ENCODE results near the gene PLEKHO2. TPM values are rescaled to one million over a fixed set of nuclear protein-coding genes. Genes with fewer than 3 reads are reported as not detected.

The PLEKHO2 gene
- total and polyA plus RNA-seq, 2 of the 13 experiments (the other 11 are each of a cell fraction or from before 2014, with no cell fraction given): 3.8 to 4.8 TPM

- no peak for TF ChIP-seq ZNF776 (CRISPR knock-in tag; IDR thresholded peaks at IDR 0.05)
- peak; percentile 15; the same call in 1 of the 2 replicates for TF ChIP-seq TGIF2 (CRISPR knock-in tag; IDR thresholded peaks at IDR 0.05)
- 0 out of 2 replicates have a peak, but pooled peaks have one; percentile 51 for TF ChIP-seq ZNF790 (CRISPR knock-in tag; IDR thresholded peaks at IDR 0.05; ENCODE audit: borderline replicate concordance)
- TF ChIP-seq ZNF549 (CRISPR knock-in tag; IDR thresholded peaks at IDR 0.05): no peak
- no peak for TF ChIP-seq KAT7 (CRISPR knock-in tag; IDR thresholded peaks at IDR 0.05; ENCODE audit: borderline replicate concordance)
- TF ChIP-seq GLMP (CRISPR knock-in tag; IDR thresholded peaks at IDR 0.05; ENCODE audit: borderline replicate concordance): no peak
- TF ChIP-seq ZNF782 (CRISPR knock-in tag; IDR thresholded peaks at IDR 0.05; ENCODE audit: borderline replicate concordance): no peak
- TF ChIP-seq ZIK1 (CRISPR knock-in tag; IDR thresholded peaks at IDR 0.05; ENCODE audit: borderline replicate concordance, low read depth): 0 out of 2 replicates have a peak, but pooled peaks have one; percentile 44
- TF ChIP-seq ZNF704 (CRISPR knock-in tag; IDR thresholded peaks at IDR 0.05; ENCODE audit: borderline replicate concordance): no peak
- 0 out of 2 replicates have a peak, but pooled peaks have one; percentile 63 for TF ChIP-seq ZNF75D (CRISPR knock-in tag; IDR thresholded peaks at IDR 0.05; ENCODE audit: borderline replicate concordance)
- no peak for TF ChIP-seq MAFF (IDR thresholded peaks at IDR 0.05; ENCODE audit: low read depth, low read length)
- no peak for TF ChIP-seq GABPA (IDR thresholded peaks at IDR 0.05; ENCODE audit: low read depth, low read length)
- TF ChIP-seq GABPA (CRISPR knock-in tag; IDR thresholded peaks at IDR 0.05; ENCODE audit: low read depth): 0 out of 2 replicates have a peak, but pooled peaks have one; percentile 29
- TF ChIP-seq SIX1 (CRISPR knock-in tag; IDR thresholded peaks at IDR 0.05; ENCODE audit: borderline replicate concordance): no peak
- TF ChIP-seq KDM5B (CRISPR knock-in tag; IDR thresholded peaks at IDR 0.05; ENCODE audit: borderline replicate concordance): peak; percentile 50; the same call in 1 of the 2 replicates
- 0 out of 2 replicates have a peak, but pooled peaks have one; percentile 3 for TF ChIP-seq ZNF232 (CRISPR knock-in tag; IDR thresholded peaks at IDR 0.05; ENCODE audit: borderline replicate concordance)
- TF ChIP-seq YEATS2 (CRISPR knock-in tag; IDR thresholded peaks at IDR 0.05; ENCODE audit: borderline replicate concordance): peak; percentile 31; the same call in 1 of the 2 replicates
- no peak for TF ChIP-seq ZNF7 (CRISPR knock-in tag; IDR thresholded peaks at IDR 0.05)
- no peak for TF ChIP-seq SYNCRIP (IDR thresholded peaks at IDR 0.05; ENCODE audit: insufficient read depth, low read depth, low read length)
- TF ChIP-seq CEBPZ (IDR thresholded peaks at IDR 0.05; ENCODE audit: low read length): no peak
- no peak for TF ChIP-seq ZNF335 (CRISPR knock-in tag; IDR thresholded peaks at IDR 0.05)
Measured at GRCh38 chr15:64825431-64826294, 16.1 kb upstream of the PLEKHO2 start, which contains the start of gene PIF1 (continued).
